Nephron progenitor cell (in vitro differentiated cells): Measurements from ENCODE around the gene PCBD2.
"Not testable (repeated sequence)": the region's sequence is repeated elsewhere in the genome, so short reads cannot be mapped to it uniquely, and the experiment has no call there.

ENCODE experiments used
- DNase-seq: peaks from one replicate; pipeline ENCODE4 v3.0.0; 2021
- H3K27ac Mint-ChIP-seq: 2 replicates; pipeline ENCODE4 v1.8.0; 2021; ENCODE audit warnings: mild to moderate bottlenecking, moderate library complexity, mixed read lengths
- H3K27me3 Mint-ChIP-seq: 2 replicates; pipeline ENCODE4 v1.8.0; 2021; ENCODE audit warnings: mild to moderate bottlenecking, low read depth, mixed read lengths; ENCODE audit not compliant: poor library complexity
- H3K36me3 Mint-ChIP-seq: 2 replicates; pipeline ENCODE4 v1.8.0; 2021; ENCODE audit warnings: low read depth, mixed read lengths
- H3K4me1 Mint-ChIP-seq: 2 replicates; pipeline ENCODE4 v1.8.0; 2021; ENCODE audit warnings: mixed read lengths
- H3K4me3 Mint-ChIP-seq: 2 replicates; pipeline ENCODE4 v1.8.0; 2021; ENCODE audit warnings: mild to moderate bottlenecking, moderate library complexity, mixed read lengths
- H3K9me3 Mint-ChIP-seq: 2 replicates; pipeline ENCODE4 v1.8.0; 2021; ENCODE audit warnings: mild to moderate bottlenecking, moderate library complexity, mixed read lengths
- CTCF ChIP-seq: fragments of 200-600 bp; sonication (generic); IDR thresholded peaks from 2 replicates; pipeline ENCODE4 v1.5.0; 2021; ENCODE audit warnings: antibody characterized with exemption

Gene PCBD2

GRCh38 chr5:134997015-134997414 lies 92.1 kb downstream of the PCBD2 start:
- Mint-ChIP-seq H3K27ac (no peak overlapping the region), H3K27me3 (peaks cover 15% of the 10 kb centered on the region), H3K4me3 (no peak overlapping the region), H3K36me3 (no peaks in the 10 kb centered on the region), H3K9me3 (no peaks in the 10 kb centered on the region), H3K4me1 (no peaks in the 10 kb centered on the region)
- no peak for DNase-seq
- TF ChIP-seq CTCF = no peak

- not testable (repeated sequence) for H3K27ac Mint-ChIP-seq, H3K4me3 Mint-ChIP-seq, H3K9me3 Mint-ChIP-seq, DNase-seq, H3K4me1 Mint-ChIP-seq, H3K36me3 Mint-ChIP-seq
- peaks cover 20% of the 10 kb centered on the region for H3K27me3 Mint-ChIP-seq
These were observed 93.1 kb downstream of the PCBD2 start for GRCh38 chr5:134998068-134998467.

GRCh38 chr5:135004376-135004775 lies 99.4 kb downstream of the PCBD2 start:
- H3K4me1 Mint-ChIP-seq = peaks cover 5% of the 10 kb centered on the region
- TF ChIP-seq CTCF = no peak
- H3K4me3 Mint-ChIP-seq = no peak overlapping the region
- no peaks in the 10 kb centered on the region for H3K36me3 Mint-ChIP-seq
- no peak for DNase-seq
- H3K9me3 Mint-ChIP-seq = peaks cover 8% of the 10 kb centered on the region
- H3K27me3 Mint-ChIP-seq = peaks cover 12% of the 10 kb centered on the region
- no peak overlapping the region for H3K27ac Mint-ChIP-seq

- H3K4me1 Mint-ChIP-seq = peaks cover 5% of the 10 kb centered on the region
These were observed 100.1 kb downstream of the PCBD2 start for GRCh38 chr5:135005076-135005475.

GRCh38 chr5:135007305-135007704 lies 102.4 kb downstream of the PCBD2 start:
- Mint-ChIP-seq H3K9me3 (peaks cover 6% of the 10 kb centered on the region), H3K4me3 (no peak overlapping the region), H3K27ac (no peak overlapping the region), H3K27me3 (peaks cover 10% of the 10 kb centered on the region), H3K36me3 (no peaks in the 10 kb centered on the region), H3K4me1 (peaks cover 5% of the 10 kb centered on the region)
- no peak for TF ChIP-seq CTCF
- no peak for DNase-seq

More at GRCh38 chr5:135005076-135005475, 100.1 kb downstream of the PCBD2 start:
- peaks cover 15% of the 10 kb centered on the region for H3K27me3 Mint-ChIP-seq
- no peaks in the 10 kb centered on the region for H3K36me3 Mint-ChIP-seq
- TF ChIP-seq CTCF = no peak
- no peak for DNase-seq
- H3K9me3 Mint-ChIP-seq = peaks cover 8% of the 10 kb centered on the region
- H3K4me3 Mint-ChIP-seq = no peak overlapping the region
- H3K27ac Mint-ChIP-seq = no peak overlapping the region

DNA sequence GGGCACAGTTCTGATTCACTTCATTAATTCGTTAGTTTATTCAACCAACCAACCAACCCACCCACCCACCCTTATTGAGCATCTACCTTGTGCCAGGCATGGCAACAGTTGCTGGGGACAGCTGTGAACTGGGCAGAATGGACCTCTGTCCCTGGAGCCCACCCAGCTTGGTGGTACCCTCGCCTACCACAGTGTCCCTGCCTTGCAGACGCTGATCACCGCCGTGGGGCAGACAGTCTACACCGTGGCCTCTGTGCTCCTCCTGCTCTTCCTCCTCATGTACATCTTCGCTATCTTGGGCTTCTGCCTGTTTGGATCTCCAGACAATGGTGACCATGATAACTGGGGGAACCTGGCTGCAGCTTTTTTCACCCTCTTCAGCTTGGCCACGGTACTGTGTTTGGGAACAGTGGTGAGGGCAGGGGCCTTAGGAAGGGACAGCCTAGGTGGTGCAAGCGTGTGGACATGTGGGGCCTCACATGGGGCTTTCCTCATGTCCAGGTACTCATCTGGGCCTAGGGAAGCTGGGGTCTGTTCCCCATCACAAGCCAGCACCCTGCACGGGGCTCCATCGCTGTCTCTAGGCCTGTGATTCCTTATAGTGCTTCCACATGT lies 102.9 kb downstream of the PCBD2 start:
- no peak for TF ChIP-seq CTCF
- Mint-ChIP-seq H3K36me3 (no peaks in the 10 kb centered on the region), H3K27ac (no peak overlapping the region), H3K4me1 (peaks cover 5% of the 10 kb centered on the region), H3K4me3 (no peak overlapping the region), H3K27me3 (peaks cover 10% of the 10 kb centered on the region), H3K9me3 (peaks cover under 1% of the 10 kb centered on the region)
- DNase-seq = no peak
